Measurements from ENCODE around the gene TMEM143. TPM values are rescaled to one million over a fixed set of nuclear protein-coding genes. Genes with fewer than 3 reads are reported as not detected.
"Not testable (repeated sequence)": the region's sequence is repeated elsewhere in the genome, so short reads cannot be mapped to it uniquely, and the experiment has no call there.

The TMEM143 gene
- total RNA-seq, 3 donors from 2014 or later (not counting 1 experiment from before 2014, with no cell fraction given), result 10.2 to 12.3 (median 11.1) TPM

- peak overlapping the region; percentile 72 for H3K4me3 Mint-ChIP-seq
- peak overlapping the region in 1 of 2 donors; percentile 85 for H3K27ac Mint-ChIP-seq
- TF ChIP-seq CTCF (IDR thresholded peaks at IDR 0.05), result no peak
- H3K27me3 ChIP-seq (ENCODE audit: control insufficient read depth, insufficient read depth, low read length), result peaks cover 37% of the 10 kb centered on the region
- no peak overlapping the region for H3K27ac ChIP-seq (ENCODE audit: low read length)
- DNase-seq, result no peak
- peaks cover 24 to 61% of the 10 kb centered on the region in 2 donors for H3K4me1 Mint-ChIP-seq
- 92% methylated on average over 14 of the region's 15 CpGs for WGBS (ENCODE audit: insufficient coverage)
- peaks cover 11 to 43% of the 10 kb centered on the region in 2 donors for H3K27me3 Mint-ChIP-seq (ENCODE audit: low read depth in 2 of 2)
- intact Hi-C loops (cut with micrococcal nuclease), result no loop called here
- no peaks in the 10 kb centered on the region for H3K9me3 ChIP-seq (ENCODE audit: control insufficient read depth, insufficient read depth, low read length)
- H3K9me3 Mint-ChIP-seq, result no peaks in the 10 kb centered on the region
- peaks cover 60% of the 10 kb centered on the region for H3K4me1 ChIP-seq (ENCODE audit: control insufficient read depth, insufficient read depth, low read length)
- H3K4me3 ChIP-seq (ENCODE audit: low read length), result no peak overlapping the region
- peaks cover 2% of the 10 kb centered on the region for H3K36me3 ChIP-seq (ENCODE audit: control insufficient read depth, insufficient read depth, low read length)
- ATAC-seq, result no peak
- H3K36me3 Mint-ChIP-seq, result no peaks in the 10 kb centered on the region
These were observed 29.3 kb upstream of the TMEM143 start for GRCh38 chr19:48392860-48393558.

DNA sequence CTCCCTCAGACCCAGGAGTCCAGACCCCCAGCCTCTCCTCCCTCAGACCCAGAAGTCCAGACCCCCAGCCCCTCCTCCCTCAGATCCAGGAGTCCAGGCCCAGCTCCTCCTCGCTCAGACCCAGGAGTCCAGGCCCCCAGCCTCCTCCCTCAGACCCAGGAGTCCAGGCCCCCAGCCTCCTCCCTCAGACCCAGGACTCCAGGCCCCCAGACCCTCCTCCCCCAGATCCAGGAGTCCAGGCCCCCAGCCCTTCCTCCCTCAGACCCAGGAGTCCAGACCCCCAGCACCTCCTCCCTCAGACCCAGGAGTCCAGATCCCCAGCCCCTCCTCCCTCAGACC is 28.2 kb upstream of the TMEM143 start:
- H3K27ac ChIP-seq (ENCODE audit: low read length); H3K36me3 Mint-ChIP-seq; H3K4me3 ChIP-seq (ENCODE audit: low read length); H3K4me3 Mint-ChIP-seq; H3K9me3 ChIP-seq (ENCODE audit: control insufficient read depth, insufficient read depth, low read length); DNase-seq; intact Hi-C loops (cut with micrococcal nuclease); H3K9me3 Mint-ChIP-seq; ATAC-seq: not testable (repeated sequence)
- WGBS (ENCODE audit: insufficient coverage), result 71% methylated on average over 1 of the region's 1 CpG
- H3K27ac Mint-ChIP-seq, result peak overlapping the region in 1 of 2 donors; percentile 85
- H3K4me1 ChIP-seq (ENCODE audit: control insufficient read depth, insufficient read depth, low read length), result peaks cover 50% of the 10 kb centered on the region
- peaks cover 34% of the 10 kb centered on the region for H3K27me3 ChIP-seq (ENCODE audit: control insufficient read depth, insufficient read depth, low read length)
- peaks cover under 1 to 33% of the 10 kb centered on the region in 2 donors for H3K27me3 Mint-ChIP-seq (ENCODE audit: low read depth in 2 of 2)
- peaks cover 11% of the 10 kb centered on the region for H3K36me3 ChIP-seq (ENCODE audit: control insufficient read depth, insufficient read depth, low read length)
- peaks cover 13 to 51% of the 10 kb centered on the region in 2 donors for H3K4me1 Mint-ChIP-seq

DNA sequence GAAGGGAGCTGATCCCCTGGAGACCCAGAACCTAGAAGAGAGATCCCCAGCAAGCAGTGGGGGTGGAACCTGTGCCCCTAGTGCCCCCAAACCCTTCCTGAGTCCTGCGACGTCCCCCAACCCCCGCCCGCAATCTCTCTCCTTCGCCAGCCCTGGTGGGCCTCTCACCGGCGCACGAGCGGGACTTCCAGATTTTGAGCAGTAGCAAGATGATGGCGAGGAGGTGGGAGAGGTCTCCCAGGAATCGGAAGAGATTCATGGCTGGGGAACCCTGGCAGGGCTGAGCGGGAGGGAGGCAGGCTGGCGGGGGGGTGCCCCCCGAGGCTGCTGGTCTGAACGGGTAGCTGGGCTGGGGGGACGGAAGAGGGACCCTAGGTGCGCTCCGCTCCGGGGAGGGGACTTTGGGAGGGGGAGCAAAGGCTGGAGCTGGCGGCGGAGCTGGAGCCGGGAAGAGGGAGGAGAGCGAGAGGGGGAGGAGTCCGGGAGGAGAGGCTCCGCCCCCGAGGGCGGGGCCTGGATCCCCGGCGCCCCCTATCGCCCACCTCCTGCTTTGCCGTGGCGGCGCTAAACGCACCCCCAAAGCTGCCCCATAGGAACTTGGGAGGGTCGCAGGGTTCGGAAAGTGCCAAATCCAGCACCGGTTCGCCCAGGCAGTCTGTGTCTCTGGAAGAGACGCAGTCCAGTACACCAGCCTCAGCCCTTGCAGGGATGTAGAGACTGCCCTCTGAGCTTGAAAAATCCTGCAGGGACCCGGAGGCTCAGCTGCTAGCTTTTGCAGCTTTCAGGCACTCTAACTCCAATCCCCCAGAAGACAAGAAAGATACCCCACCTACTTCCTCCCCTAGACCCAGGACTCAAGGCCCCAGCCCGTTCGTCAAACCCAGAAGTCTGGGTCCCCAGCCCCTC is 27.6 kb upstream of the TMEM143 start, which contains the start of gene KDELR1:
TSS of gene KDELR1 (minus strand) at position 452 of the 906 bp plus-strand sequence. CDS start at position 259, 193 bp downstream.
- Histone ChIP-seq H3K36me3 (ENCODE audit: control insufficient read depth, insufficient read depth, low read length) (peaks cover 11% of the 10 kb centered on the region), H3K27me3 (ENCODE audit: control insufficient read depth, insufficient read depth, low read length) (peaks cover 31% of the 10 kb centered on the region), H3K9me3 (ENCODE audit: control insufficient read depth, insufficient read depth, low read length) (no peaks in the 10 kb centered on the region), H3K4me3 (ENCODE audit: low read length) (peak within 1 kb of the TSS; percentile 79), H3K27ac (ENCODE audit: low read length) (peak within 1 kb of the TSS; percentile 88), H3K4me1 (ENCODE audit: control insufficient read depth, insufficient read depth, low read length) (peaks cover 50% of the 10 kb centered on the region)
- Mint-ChIP-seq H3K36me3 (no peaks in the 10 kb centered on the region), H3K27ac (peak within 1 kb of the TSS; percentile 84 to 85), H3K4me1 (peaks cover 13 to 51% of the 10 kb centered on the region in 2 donors), H3K9me3 (no peaks in the 10 kb centered on the region), H3K27me3 (ENCODE audit: low read depth in 2 of 2) (peaks cover 0 to 33% of the 10 kb centered on the region in 2 donors), H3K4me3 (peak within 1 kb of the TSS; percentile 92)
- 3% methylated on average over 42 of the region's 42 CpGs for WGBS (ENCODE audit: insufficient coverage)
- intact Hi-C loops (cut with micrococcal nuclease), result loop anchor here (2.0 kb wide), 1 partner anchor 27 kb away; the partner anchor contains the start of gene SYNGR4
- peak; percentile 83 to 85 for DNase-seq
- ATAC-seq, result peak; percentile 89 to 93 (median 90)
- peak; percentile 83 for TF ChIP-seq CTCF (IDR thresholded peaks at IDR 0.05)
